Osteoblast (primary cell): ENCODE results near the gene CCDC8. TPM values are rescaled to one million over a fixed set of nuclear protein-coding genes. Genes with fewer than 3 reads are reported as not detected.

Source experiments
- DNase-seq: peaks from one replicate; pipeline ENCODE4 v3.0.0; 2011; ENCODE audit warnings: low spot score, mixed read lengths; ENCODE audit not compliant: insufficient read length; ENCODE audit errors: missing footprints
- H2AFZ ChIP-seq: 2 replicates; pipeline ENCODE4 v1.6.0; 2011; ENCODE audit warnings: mild to moderate bottlenecking, low read length
- H3K27ac ChIP-seq: 2 replicates; pipeline ENCODE4 v1.5.1; 2011; ENCODE audit warnings: mild to moderate bottlenecking, low read depth, low read length, moderate library complexity
- H3K27me3 ChIP-seq: 2 replicates; pipeline ENCODE4 v1.6.0; 2012; ENCODE audit warnings: mild to moderate bottlenecking, control low read depth, inconsistent platforms, low read length, moderate library complexity; ENCODE audit not compliant: insufficient read depth
- H3K36me3 ChIP-seq: 2 replicates; pipeline ENCODE4 v1.5.1; 2011; ENCODE audit warnings: mild to moderate bottlenecking, low read length, control low read depth, moderate library complexity; ENCODE audit not compliant: insufficient read depth
- H3K4me1 ChIP-seq: 2 replicates; pipeline ENCODE4 v1.5.1; 2011; ENCODE audit warnings: mild to moderate bottlenecking, low read length, control low read depth, moderate library complexity; ENCODE audit not compliant: insufficient read depth
- H3K4me2 ChIP-seq: 2 replicates; pipeline ENCODE4 v1.6.0; 2011; ENCODE audit warnings: mild to moderate bottlenecking, low read length; ENCODE audit not compliant: insufficient read depth
- H3K4me3 ChIP-seq: fragments of 200-600 bp; sonication (generic); 3 replicates; pipeline ENCODE4 v1.5.1; 2012; ENCODE audit warnings: mild to moderate bottlenecking, low read length, inconsistent platforms; ENCODE audit not compliant: insufficient read depth
- H3K79me2 ChIP-seq: 2 replicates; pipeline ENCODE4 v1.6.0; 2012; ENCODE audit warnings: mild to moderate bottlenecking, low read length, control low read depth, inconsistent platforms; ENCODE audit not compliant: insufficient read depth
- H3K9me3 ChIP-seq: 2 replicates; pipeline ENCODE4 v1.5.1; 2011; ENCODE audit warnings: low read depth, low read length, control low read depth
- H4K20me1 ChIP-seq: 2 replicates; pipeline ENCODE4 v1.6.0; 2012; ENCODE audit warnings: mild to moderate bottlenecking, low read length, control low read depth; ENCODE audit not compliant: insufficient read depth
- total RNA-seq: library from RNA; depleted of rRNA; stranded (reverse); fragments of >200 nt; gene quantifications from 2 replicates; pipeline ENCODE4 v1.2.3, GENCODE V29; 2012
- TF ChIP-seq, protein P1 (sequence below): IDR thresholded peaks from 2 replicates; pipeline ENCODE4 v1.5.1; 2011; ENCODE audit warnings: mild to moderate bottlenecking, low read depth, low read length, moderate library complexity; ENCODE audit errors: extremely low read depth

The CCDC8 gene
- total RNA-seq, 1 donor: 17.4 TPM

DNA sequence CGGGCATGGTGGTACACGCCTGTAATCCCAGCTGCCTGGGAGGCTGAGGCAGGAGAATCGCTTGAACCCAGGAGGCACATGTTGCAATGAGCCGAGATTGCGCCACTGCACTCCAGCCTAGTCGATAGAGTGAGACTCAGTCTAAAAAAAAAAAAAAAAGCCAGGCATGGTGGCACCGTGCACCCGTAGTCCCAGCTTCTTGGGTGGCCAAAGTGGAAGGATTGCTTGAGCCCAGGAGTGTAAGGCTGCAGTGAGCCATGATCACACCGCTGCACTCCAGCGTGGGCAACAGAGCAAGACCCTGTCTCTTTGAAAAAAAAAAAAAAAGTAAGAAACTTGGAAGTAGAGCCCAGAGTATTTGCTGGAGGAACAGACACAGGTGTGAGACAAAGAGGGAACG lies 27.7 kb downstream of the CCDC8 start:
- Histone ChIP-seq H4K20me1 (no peaks in the 10 kb centered on the region), H3K4me2 (no peak overlapping the region), H3K27ac (no peak overlapping the region), H2AFZ (no peak overlapping the region), H3K9me3 (no peaks in the 10 kb centered on the region), H3K27me3 (no peaks in the 10 kb centered on the region), H3K4me1 (no peaks in the 10 kb centered on the region), H3K4me3 (no peak overlapping the region), H3K79me2 (peaks cover 10% of the 10 kb centered on the region), H3K36me3 (peaks cover 56% of the 10 kb centered on the region)
- DNase-seq: no peak
- TF ChIP-seq, protein P1, sequence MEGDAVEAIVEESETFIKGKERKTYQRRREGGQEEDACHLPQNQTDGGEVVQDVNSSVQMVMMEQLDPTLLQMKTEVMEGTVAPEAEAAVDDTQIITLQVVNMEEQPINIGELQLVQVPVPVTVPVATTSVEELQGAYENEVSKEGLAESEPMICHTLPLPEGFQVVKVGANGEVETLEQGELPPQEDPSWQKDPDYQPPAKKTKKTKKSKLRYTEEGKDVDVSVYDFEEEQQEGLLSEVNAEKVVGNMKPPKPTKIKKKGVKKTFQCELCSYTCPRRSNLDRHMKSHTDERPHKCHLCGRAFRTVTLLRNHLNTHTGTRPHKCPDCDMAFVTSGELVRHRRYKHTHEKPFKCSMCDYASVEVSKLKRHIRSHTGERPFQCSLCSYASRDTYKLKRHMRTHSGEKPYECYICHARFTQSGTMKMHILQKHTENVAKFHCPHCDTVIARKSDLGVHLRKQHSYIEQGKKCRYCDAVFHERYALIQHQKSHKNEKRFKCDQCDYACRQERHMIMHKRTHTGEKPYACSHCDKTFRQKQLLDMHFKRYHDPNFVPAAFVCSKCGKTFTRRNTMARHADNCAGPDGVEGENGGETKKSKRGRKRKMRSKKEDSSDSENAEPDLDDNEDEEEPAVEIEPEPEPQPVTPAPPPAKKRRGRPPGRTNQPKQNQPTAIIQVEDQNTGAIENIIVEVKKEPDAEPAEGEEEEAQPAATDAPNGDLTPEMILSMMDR: no peak

DNA sequence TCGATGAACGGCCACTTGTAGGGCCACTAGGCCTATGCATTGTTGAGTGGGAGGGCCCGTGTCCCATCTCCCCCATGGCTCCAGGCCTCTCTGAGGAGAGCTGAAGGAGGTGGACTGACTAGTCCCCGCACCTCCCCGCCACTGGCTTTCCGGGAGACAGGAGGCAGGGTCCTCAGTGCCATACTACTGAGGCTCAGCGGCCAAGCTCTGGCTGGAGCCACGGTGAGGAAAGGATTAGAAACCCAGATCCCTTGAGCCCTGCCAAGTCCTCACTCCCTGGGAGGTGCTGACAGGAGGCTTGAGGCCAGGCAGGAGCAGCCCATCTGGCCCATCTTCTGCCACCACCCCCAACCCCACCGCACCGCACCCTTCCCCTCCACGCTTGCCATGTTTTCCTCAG lies 29.0 kb downstream of the CCDC8 start:
- no peak for DNase-seq
- TF ChIP-seq, protein P1: no peak
- Histone ChIP-seq H2AFZ (no peak overlapping the region), H4K20me1 (no peaks in the 10 kb centered on the region), H3K4me3 (no peak overlapping the region), H3K27ac (no peak overlapping the region), H3K36me3 (peaks cover 48% of the 10 kb centered on the region), H3K27me3 (no peaks in the 10 kb centered on the region), H3K4me1 (no peaks in the 10 kb centered on the region), H3K4me2 (no peak overlapping the region), H3K79me2 (peaks cover 21% of the 10 kb centered on the region), H3K9me3 (no peaks in the 10 kb centered on the region)

DNA sequence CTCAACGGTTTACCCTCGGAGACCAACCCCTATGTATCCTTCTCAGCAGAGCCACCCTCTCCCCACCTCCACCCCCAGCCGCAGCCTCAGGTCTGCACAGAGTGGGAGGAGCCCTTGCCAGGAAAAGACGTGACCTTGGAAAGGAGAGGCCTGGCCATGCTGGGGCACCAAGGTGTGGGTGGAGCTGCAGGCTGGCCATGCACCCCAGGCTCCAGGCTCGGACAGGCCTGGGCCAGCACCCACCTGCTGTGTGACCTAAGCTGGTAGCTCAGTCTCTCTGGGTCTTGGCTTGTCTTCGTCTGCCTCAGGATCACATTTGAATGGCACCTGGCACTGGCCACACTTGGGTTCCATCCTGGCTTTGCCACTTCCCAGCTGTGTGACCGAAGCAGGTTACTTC lies 29.5 kb downstream of the CCDC8 start:
- H3K9me3 ChIP-seq: no peaks in the 10 kb centered on the region
- peaks cover 23% of the 10 kb centered on the region for H3K79me2 ChIP-seq
- TF ChIP-seq, protein P1: no peak
- no peaks in the 10 kb centered on the region for H4K20me1 ChIP-seq
- no peak overlapping the region for H2AFZ ChIP-seq
- H3K27ac ChIP-seq: no peak overlapping the region
- DNase-seq: no peak
- no peak overlapping the region for H3K4me2 ChIP-seq
- H3K36me3 ChIP-seq: peaks cover 43% of the 10 kb centered on the region
- H3K4me3 ChIP-seq: no peak overlapping the region
- no peaks in the 10 kb centered on the region for H3K27me3 ChIP-seq
- H3K4me1 ChIP-seq: peaks cover under 1% of the 10 kb centered on the region

DNA sequence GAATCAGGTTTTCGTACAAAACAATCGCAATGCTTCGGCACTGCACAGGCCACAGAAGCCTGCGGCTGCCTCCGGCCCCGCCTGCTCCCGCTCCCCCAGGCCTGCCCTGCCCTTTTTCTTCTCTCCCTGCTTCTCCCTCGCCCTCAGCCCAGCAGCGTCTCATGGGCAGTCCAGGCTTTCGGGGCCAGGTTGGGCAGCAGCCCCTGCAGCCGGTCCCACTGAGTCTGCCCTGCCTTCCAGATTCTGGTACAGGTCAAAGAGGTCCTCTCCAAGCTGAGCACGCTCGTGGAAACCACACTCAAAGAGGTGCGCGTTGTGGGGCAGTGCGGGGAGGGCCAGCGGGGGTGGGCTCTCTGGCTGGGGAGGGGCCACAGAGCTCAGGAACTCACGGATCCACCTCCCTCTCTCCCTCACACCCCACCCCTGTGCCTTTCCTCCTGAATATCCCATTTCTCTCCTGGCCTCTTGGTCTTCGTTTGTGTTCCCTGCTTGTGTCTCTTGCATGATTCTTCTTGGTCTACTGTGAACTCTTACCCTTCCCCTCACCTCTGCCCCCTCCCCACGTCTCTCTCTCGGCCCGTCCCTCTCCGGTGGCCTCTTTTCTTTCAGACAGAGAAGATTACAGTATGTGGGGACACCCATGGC lies 30.1 kb downstream of the CCDC8 start:
- Histone ChIP-seq H2AFZ (no peak overlapping the region), H3K79me2 (peaks cover 23% of the 10 kb centered on the region)
- TF ChIP-seq, protein P1: no peak

More for the DNA sequence above, 30.1 kb downstream of the CCDC8 start:
- H3K4me1 ChIP-seq: peaks cover 6% of the 10 kb centered on the region
- no peaks in the 10 kb centered on the region for H4K20me1 ChIP-seq
- peaks cover 37% of the 10 kb centered on the region for H3K36me3 ChIP-seq
- no peaks in the 10 kb centered on the region for H3K9me3 ChIP-seq
- H3K4me3 ChIP-seq: no peak overlapping the region
- no peak for DNase-seq
- H3K27me3 ChIP-seq: no peaks in the 10 kb centered on the region
- no peak overlapping the region for H3K4me2 ChIP-seq
- H3K27ac ChIP-seq: no peak overlapping the region
